Ovary (tissue), 3 donors: Measurements from ENCODE around the gene CAPN13.

ENCODE experiments used
- CTCF ChIP-seq, 3 donors: fragments of 450-650 bp in 2 of 3; fragments of 200-600 bp in 1 of 3; IDR thresholded peaks; one replicate each; pipeline versions ENCODE4 v1.5.1 to v1.8.0; 2016 to 2022; ENCODE audit warnings: antibody characterized with exemption in 3 of 3, mild to moderate bottlenecking in 1 of 3
- POLR2A ChIP-seq: fragments of 450-650 bp; IDR thresholded peaks from one replicate; pipeline ENCODE4 v1.6.1; 2017; ENCODE audit warnings: antibody characterized with exemption, mild to moderate bottlenecking, moderate library complexity
- donor health status: DM: no; HTN: no; CAD: no.

GRCh38 chr2:30709516-30709915 lies 97.7 kb downstream of the CAPN13 start:
- TF ChIP-seq CTCF (IDR thresholded peaks at IDR 0.05) (no peak), POLR2A (no peak)
